Body of pancreas (tissue), 4 donors: Measurements from ENCODE around the gene PTGDR. TPM values are rescaled to one million over a fixed set of nuclear protein-coding genes. Genes with fewer than 3 reads are reported as not detected.

Experiments
- ATAC-seq: fragments of 150-250 bp; one replicate; pipeline ENCODE4 v1.9.1; 2016
- DNase-seq, 4 donors: peaks; one replicate each; pipeline ENCODE4 v3.0.0-alpha.2; 2019
- H3K27ac ChIP-seq, 4 donors: fragments of 200-600 bp; sonication (generic); 1 replicate in 3 of 4; 2 replicates in 1 of 4; pipeline versions ENCODE4 v1.5.1 to v1.6.1; 2016 to 2019; ENCODE audit warnings: mild to moderate bottlenecking in 1 of 4, mixed read lengths in 1 of 4, moderate library complexity in 1 of 4
- H3K27me3 ChIP-seq, 2 donors: fragments of 200-600 bp; sonication (generic); one replicate each; pipeline ENCODE4 v1.6.0; 2016; ENCODE audit warnings: mild to moderate bottlenecking in 1 of 2
- H3K36me3 ChIP-seq, 2 donors: fragments of 200-600 bp; sonication (generic); replicated peaks in 1 of 2; 2 replicates each; pipeline ENCODE4 v1.5.1; 2016; ENCODE audit warnings: low read depth in 2 of 2; ENCODE audit not compliant: insufficient read depth in 1 of 2
- H3K4me1 ChIP-seq: fragments of 200-600 bp; sonication (generic); one replicate; pipeline ENCODE4 v1.6.0; 2016
- H3K4me3 ChIP-seq, 2 donors: fragments of 200-600 bp; sonication (generic); 1 replicate in 1 of 2; 2 replicates in 1 of 2; pipeline ENCODE4 v1.5.1; 2016 to 2019
- H3K9me3 ChIP-seq, 3 donors: fragments of 200-600 bp; sonication (generic); 1 replicate in 2 of 3; 2 replicates in 1 of 3; pipeline ENCODE4 v1.5.1; 2016
- POLR2A ChIP-seq, 3 donors: fragments of 450-650 bp; IDR thresholded peaks; one replicate each; pipeline ENCODE4 v1.6.1; 2016; ENCODE audit warnings: antibody characterized with exemption in 3 of 3, mild to moderate bottlenecking in 2 of 3
- WGBS, 2 donors: methylation state at CpG; one replicate each; pipeline ENCODE4 v1.1.5; 2017; 5-methylcytosine and 5-hydroxymethylcytosine counted together
- intact Hi-C: fragments of 100-400 bp; cut with DNase I; formaldehyde crosslinking; loops from one replicate; pipeline ENCODE4 v1.15.1; 2023
- total RNA-seq, 2 donors: library from RNA; depleted of rRNA; stranded (reverse); fragments of >200 nt; gene quantifications; one replicate each; pipeline ENCODE4 v1.1.0, GENCODE V29; 2016
- TF ChIP-seq, protein P1 (sequence below), 7 experiments: fragments of 450-650 bp in 4 of 7; fragments of 200-600 bp in 3 of 7; sonication (generic) in 3 of 7; IDR thresholded peaks; one replicate each; pipeline ENCODE4 v1.5.1; 2016 to 2019; ENCODE audit warnings: antibody characterized with exemption in 7 of 7

Gene PTGDR
- total RNA-seq, 2 donors from 2014 or later: 0.26 TPM; not detected in 1

DNA sequence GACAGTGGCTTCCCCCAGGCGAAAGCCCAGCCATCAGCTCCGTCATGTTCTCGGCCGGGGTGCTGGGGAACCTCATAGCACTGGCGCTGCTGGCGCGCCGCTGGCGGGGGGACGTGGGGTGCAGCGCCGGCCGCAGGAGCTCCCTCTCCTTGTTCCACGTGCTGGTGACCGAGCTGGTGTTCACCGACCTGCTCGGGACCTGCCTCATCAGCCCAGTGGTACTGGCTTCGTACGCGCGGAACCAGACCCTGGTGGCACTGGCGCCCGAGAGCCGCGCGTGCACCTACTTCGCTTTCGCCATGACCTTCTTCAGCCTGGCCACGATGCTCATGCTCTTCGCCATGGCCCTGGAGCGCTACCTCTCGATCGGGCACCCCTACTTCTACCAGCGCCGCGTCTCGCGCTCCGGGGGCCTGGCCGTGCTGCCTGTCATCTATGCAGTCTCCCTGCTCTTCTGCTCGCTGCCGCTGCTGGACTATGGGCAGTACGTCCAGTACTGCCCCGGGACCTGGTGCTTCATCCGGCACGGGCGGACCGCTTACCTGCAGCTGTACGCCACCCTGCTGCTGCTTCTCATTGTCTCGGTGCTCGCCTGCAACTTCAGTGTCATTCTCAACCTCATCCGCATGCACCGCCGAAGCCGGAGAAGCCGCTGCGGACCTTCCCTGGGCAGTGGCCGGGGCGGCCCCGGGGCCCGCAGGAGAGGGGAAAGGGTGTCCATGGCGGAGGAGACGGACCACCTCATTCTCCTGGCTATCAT, 47.3 kb downstream of the PTGDR start:
- Histone ChIP-seq H3K9me3 (no peaks in the 10 kb centered on the region), H3K4me3 (peak overlapping the region; percentile 2 to 24), H3K4me1 (peaks cover 18% of the 10 kb centered on the region), H3K27me3 (peaks cover 0 to 6% of the 10 kb centered on the region in 2 donors), H3K27ac (peak overlapping the region in 1 of 4 donors; percentile 46), H3K36me3 (no peaks in the 10 kb centered on the region)
- DNase-seq (peak in 3 of 4 donors; percentile 16 to 20 (median 18)), ATAC-seq (peak; percentile 35)
- TF ChIP-seq, protein P1, sequence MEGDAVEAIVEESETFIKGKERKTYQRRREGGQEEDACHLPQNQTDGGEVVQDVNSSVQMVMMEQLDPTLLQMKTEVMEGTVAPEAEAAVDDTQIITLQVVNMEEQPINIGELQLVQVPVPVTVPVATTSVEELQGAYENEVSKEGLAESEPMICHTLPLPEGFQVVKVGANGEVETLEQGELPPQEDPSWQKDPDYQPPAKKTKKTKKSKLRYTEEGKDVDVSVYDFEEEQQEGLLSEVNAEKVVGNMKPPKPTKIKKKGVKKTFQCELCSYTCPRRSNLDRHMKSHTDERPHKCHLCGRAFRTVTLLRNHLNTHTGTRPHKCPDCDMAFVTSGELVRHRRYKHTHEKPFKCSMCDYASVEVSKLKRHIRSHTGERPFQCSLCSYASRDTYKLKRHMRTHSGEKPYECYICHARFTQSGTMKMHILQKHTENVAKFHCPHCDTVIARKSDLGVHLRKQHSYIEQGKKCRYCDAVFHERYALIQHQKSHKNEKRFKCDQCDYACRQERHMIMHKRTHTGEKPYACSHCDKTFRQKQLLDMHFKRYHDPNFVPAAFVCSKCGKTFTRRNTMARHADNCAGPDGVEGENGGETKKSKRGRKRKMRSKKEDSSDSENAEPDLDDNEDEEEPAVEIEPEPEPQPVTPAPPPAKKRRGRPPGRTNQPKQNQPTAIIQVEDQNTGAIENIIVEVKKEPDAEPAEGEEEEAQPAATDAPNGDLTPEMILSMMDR (IDR thresholded peaks at IDR 0.05): no peak
- TF ChIP-seq POLR2A (IDR thresholded peaks at IDR 0.05): no peak
- intact Hi-C loops: no loop called here
- WGBS, 2 donors: 1 to 3% methylated on average over 27 to 60 of the region's 63 CpGs

- TF ChIP-seq POLR2A (IDR thresholded peaks at IDR 0.05): peak in 1 of 3 donors; percentile 21
- TF ChIP-seq, protein P1 (IDR thresholded peaks at IDR 0.05): no peak
- intact Hi-C loops: no loop called here
- H3K27ac ChIP-seq: peak overlapping the region in 1 of 4 donors; percentile 46
- WGBS, 2 donors: 24 to 39% methylated on average over 11 of the region's 11 CpGs
- no peak overlapping the region for H3K4me3 ChIP-seq
- peaks cover 0 to 6% of the 10 kb centered on the region in 2 donors for H3K27me3 ChIP-seq
- H3K9me3 ChIP-seq: no peaks in the 10 kb centered on the region
- ATAC-seq: no peak
- no peak for DNase-seq
- H3K36me3 ChIP-seq: no peaks in the 10 kb centered on the region
- peaks cover 18% of the 10 kb centered on the region for H3K4me1 ChIP-seq
Measured at GRCh38 chr14:52315355-52315718, 47.8 kb downstream of the PTGDR start.

DNA sequence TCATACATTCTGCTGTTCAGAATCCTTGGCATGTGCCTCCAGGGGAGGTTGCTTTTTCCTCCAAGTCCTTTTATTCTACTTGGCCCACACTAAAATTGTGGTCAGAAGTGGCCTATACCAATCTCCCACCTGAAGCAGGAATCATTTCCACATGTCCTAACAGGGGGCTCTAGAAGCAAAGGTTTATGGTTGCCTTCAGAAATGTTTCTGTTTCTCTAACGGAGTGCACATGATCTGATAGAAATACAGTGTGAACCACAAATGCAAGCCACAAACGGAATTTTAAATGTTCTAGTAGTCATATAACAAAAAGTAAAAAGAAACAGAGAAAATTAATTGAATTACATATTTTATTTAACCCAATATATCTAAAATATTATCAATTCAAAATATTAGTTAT, 50.6 kb downstream of the PTGDR start:
- intact Hi-C loops: no loop called here
- Histone ChIP-seq H3K4me1 (peaks cover 18% of the 10 kb centered on the region), H3K27me3 (peaks cover 0 to 6% of the 10 kb centered on the region in 2 donors), H3K36me3 (no peaks in the 10 kb centered on the region), H3K9me3 (no peaks in the 10 kb centered on the region), H3K27ac (no peak overlapping the region), H3K4me3 (no peak overlapping the region)
- no peak for DNase-seq
- TF ChIP-seq POLR2A (IDR thresholded peaks at IDR 0.05): no peak
- TF ChIP-seq, protein P1 (IDR thresholded peaks at IDR 0.05): no peak
- WGBS, 2 donors: 48 to 66% methylated on average over 2 of the region's 2 CpGs
- ATAC-seq: no peak

DNA sequence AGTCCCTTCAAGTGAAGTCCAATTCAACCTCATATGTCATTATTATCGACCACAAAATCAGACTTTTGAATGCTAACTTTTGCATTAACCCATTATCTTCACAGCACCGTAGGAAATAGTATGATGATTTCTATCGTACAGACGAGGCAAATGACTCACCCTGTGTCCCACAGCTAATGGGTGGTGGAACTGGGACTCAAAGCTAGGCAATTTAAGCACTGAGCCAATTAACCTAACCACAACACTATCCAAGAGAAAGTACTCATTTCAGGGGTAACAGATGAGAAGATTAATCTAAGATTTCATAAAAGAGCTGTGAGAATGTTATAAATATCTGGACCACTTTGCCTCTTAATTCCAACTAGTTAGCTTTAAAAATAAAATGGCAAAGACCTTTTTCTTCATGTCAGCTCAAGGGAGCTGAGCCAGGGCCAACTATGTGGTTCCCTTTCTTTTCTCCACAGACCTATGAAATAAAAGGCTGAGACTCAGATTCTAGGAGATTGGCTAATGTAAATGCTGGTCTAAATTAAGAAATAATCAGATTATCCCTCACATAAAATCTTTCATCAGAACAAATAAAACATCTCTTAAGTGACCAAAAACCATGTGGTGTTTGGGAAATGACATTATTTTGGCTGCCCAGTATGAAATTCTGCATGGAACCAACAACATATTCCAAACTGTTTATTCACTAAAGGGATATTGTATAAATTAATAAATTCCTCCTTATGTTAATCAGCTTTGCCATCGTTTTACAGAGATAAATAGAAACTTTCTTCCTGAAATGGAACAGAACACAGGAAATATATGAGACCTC, 51.5 kb downstream of the PTGDR start:
- ATAC-seq (no peak), DNase-seq (no peak)
- Histone ChIP-seq H3K4me1 (peaks cover 11% of the 10 kb centered on the region), H3K27me3 (peaks cover 0 to 1% of the 10 kb centered on the region in 2 donors), H3K27ac (no peak overlapping the region), H3K9me3 (no peaks in the 10 kb centered on the region), H3K36me3 (no peaks in the 10 kb centered on the region), H3K4me3 (no peak overlapping the region)
- intact Hi-C loops: no loop called here
- no peak for TF ChIP-seq POLR2A (IDR thresholded peaks at IDR 0.05)
- TF ChIP-seq, protein P1 (IDR thresholded peaks at IDR 0.05): no peak
- WGBS, 2 donors: 43 to 45% methylated on average over 5 of the region's 5 CpGs
